Measurements from ENCODE around the gene AHCY. TPM values are rescaled to one million over a fixed set of nuclear protein-coding genes. Genes with fewer than 3 reads are reported as not detected.
"Not testable (repeated sequence)": the region's sequence is repeated elsewhere in the genome, so short reads cannot be mapped to it uniquely, and the experiment has no call there.

AHCY gene
- polyA plus RNA-seq, 1 experiment, result 247 TPM

GRCh38 chr20:34300256-34300806, 2.8 kb downstream of the AHCY start:
- H3K4me3 ChIP-seq (ENCODE audit: low read depth, low read length), result no peak overlapping the region
- ChIA-PET POLR2A (no interaction called here), CTCF (interaction anchor here (1.0 to 4.6 kb wide), 2 partner anchors 103 to 109 kb away, joined by 3 to 21 read pairs; no protein-coding TSS in a partner anchor)
- peaks cover 2% of the 10 kb centered on the region for H3K36me3 ChIP-seq (ENCODE audit: control insufficient read depth, insufficient read depth, low read length)
- no peak for TF ChIP-seq CTCF (IDR thresholded peaks at IDR 0.05; ENCODE audit: insufficient read depth, low read depth, low read length)
- H3K27me3 ChIP-seq (ENCODE audit: control insufficient read depth, insufficient read depth, low read length), result no peaks in the 10 kb centered on the region
- DNase-seq (ENCODE audit: low read depth), result no peak

- POLR2A ChIA-PET, result no interaction called here
- Histone ChIP-seq H3K4me3 (ENCODE audit: low read depth, low read length) (no peak overlapping the region), H3K27me3 (ENCODE audit: control insufficient read depth, insufficient read depth, low read length) (no peaks in the 10 kb centered on the region), H3K36me3 (ENCODE audit: control insufficient read depth, insufficient read depth, low read length) (peaks cover 7% of the 10 kb centered on the region)
- DNase-seq (ENCODE audit: low read depth), result no peak
- no peak for TF ChIP-seq CTCF (IDR thresholded peaks at IDR 0.05; ENCODE audit: insufficient read depth, low read depth, low read length)
- CTCF ChIA-PET, result interaction anchor here (1.0 to 4.6 kb wide), 2 partner anchors 103 to 109 kb away, joined by 3 to 21 read pairs; no protein-coding TSS in a partner anchor
Measured at GRCh38 chr20:34299556-34300255, 3.4 kb downstream of the AHCY start.

- H3K4me3 ChIP-seq (ENCODE audit: low read depth, low read length); DNase-seq (ENCODE audit: low read depth); H3K27me3 ChIP-seq (ENCODE audit: control insufficient read depth, insufficient read depth, low read length); POLR2A ChIA-PET: not testable (repeated sequence)
- CTCF ChIA-PET, result interaction anchor here (0.8 to 1.1 kb wide), 2 partner anchors 10 to 30 kb away, joined by 3 read pairs; no protein-coding TSS in a partner anchor
- TF ChIP-seq CTCF (IDR thresholded peaks at IDR 0.05; ENCODE audit: insufficient read depth, low read depth, low read length), result peak; percentile 41
- peaks cover 11% of the 10 kb centered on the region for H3K36me3 ChIP-seq (ENCODE audit: control insufficient read depth, insufficient read depth, low read length)
Measured at GRCh38 chr20:34298294-34298784, 4.8 kb downstream of the AHCY start.

- H3K36me3 ChIP-seq (ENCODE audit: control insufficient read depth, insufficient read depth, low read length), result peaks cover 22% of the 10 kb centered on the region
- ChIA-PET CTCF (interaction anchor here (0.6 to 1.8 kb wide), 4 partner anchors 14 to 417 kb away, joined by 3 to 8 read pairs (median 4); no protein-coding TSS in a partner anchor), POLR2A (no interaction called here)
- H3K27me3 ChIP-seq (ENCODE audit: control insufficient read depth, insufficient read depth, low read length), result no peaks in the 10 kb centered on the region
- no peak for TF ChIP-seq CTCF (IDR thresholded peaks at IDR 0.05; ENCODE audit: insufficient read depth, low read depth, low read length)
- DNase-seq (ENCODE audit: low read depth), result no peak
- H3K4me3 ChIP-seq (ENCODE audit: low read depth, low read length), result no peak overlapping the region
Measured at GRCh38 chr20:34296468-34296867, 6.7 kb downstream of the AHCY start.

DNA sequence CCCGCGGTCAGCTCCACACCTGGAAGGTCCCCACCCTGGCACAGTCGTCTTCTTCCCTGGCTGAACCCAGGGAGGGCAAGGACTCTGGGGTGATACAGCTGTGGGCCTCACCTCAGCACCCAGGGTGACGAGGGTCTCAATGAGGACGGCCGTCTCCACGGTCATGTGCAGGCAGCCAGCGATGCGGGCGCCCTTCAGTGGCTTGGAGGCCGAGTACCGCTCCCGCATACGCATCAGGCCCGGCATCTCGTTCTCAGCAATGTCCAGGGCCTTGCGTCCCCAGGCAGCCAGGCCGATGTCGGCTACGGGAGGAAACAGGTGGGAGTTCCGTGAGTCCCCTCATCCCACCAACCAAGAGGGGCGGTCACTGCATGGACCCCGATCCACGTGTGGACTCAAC, 7.9 kb downstream of the AHCY start:
- no peak overlapping the region for H3K4me3 ChIP-seq (ENCODE audit: low read depth, low read length)
- CTCF ChIA-PET, result interaction anchor here (0.8 to 1.2 kb wide), 2 partner anchors 13 to 105 kb away, joined by 3 to 4 read pairs; no protein-coding TSS in a partner anchor
- POLR2A ChIA-PET, result no interaction called here

More for the DNA sequence above, 7.9 kb downstream of the AHCY start:
- H3K27me3 ChIP-seq (ENCODE audit: control insufficient read depth, insufficient read depth, low read length), result no peaks in the 10 kb centered on the region
- DNase-seq (ENCODE audit: low read depth), result no peak
- peaks cover 32% of the 10 kb centered on the region for H3K36me3 ChIP-seq (ENCODE audit: control insufficient read depth, insufficient read depth, low read length)
- no peak for TF ChIP-seq CTCF (IDR thresholded peaks at IDR 0.05; ENCODE audit: insufficient read depth, low read depth, low read length)
